Measurements from ENCODE around the gene ANKRD13D. TPM values are rescaled to one million over a fixed set of nuclear protein-coding genes. Genes with fewer than 3 reads are reported as not detected.
A peak's percentile ranks its signal among the peaks of the same experiment; 100 is the strongest.

Gene ANKRD13D
- total RNA-seq, 1 donor from 2014 or later: 42.5 TPM

GRCh38 chr11:67302571-67303131, 13.5 kb downstream of the ANKRD13D start:
- DNase-seq (ENCODE audit: low spot score): peak; percentile 90

GRCh38 chr11:67303132-67303834, 14.2 kb downstream of the ANKRD13D start, which contains the start of gene SSH3:
SSH3 (plus strand) TSS chr11:67303530; CDS start chr11:67303626, 96 bp downstream.
- DNase-seq (ENCODE audit: low spot score): peak; percentile 92

GRCh38 chr11:67303835-67304411, 14.8 kb downstream of the ANKRD13D start:
- peak; percentile 87 for DNase-seq (ENCODE audit: low spot score)

GRCh38 chr11:67304511-67305113, 15.5 kb downstream of the ANKRD13D start:
- peak; percentile 83 for DNase-seq (ENCODE audit: low spot score)

- peak; percentile 73 for DNase-seq (ENCODE audit: low spot score)
Observed at GRCh38 chr11:67306769-67307544, 17.9 kb downstream of the ANKRD13D start.

- DNase-seq (ENCODE audit: low spot score): peak; percentile 84
Observed at GRCh38 chr11:67307545-67308001, 18.5 kb downstream of the ANKRD13D start.

- peak; percentile 87 for DNase-seq (ENCODE audit: low spot score)
Observed at GRCh38 chr11:67308031-67308866, 19.1 kb downstream of the ANKRD13D start.

GRCh38 chr11:67309166-67309565, 20.1 kb downstream of the ANKRD13D start:
- peak; percentile 86 for DNase-seq (ENCODE audit: low spot score)

- DNase-seq (ENCODE audit: low spot score): peak; percentile 88
Observed at GRCh38 chr11:67309661-67310061, 20.6 kb downstream of the ANKRD13D start.

- DNase-seq (ENCODE audit: low spot score): peak; percentile 79
Observed at GRCh38 chr11:67310246-67311050, 21.3 kb downstream of the ANKRD13D start.

- DNase-seq (ENCODE audit: low spot score): peak; percentile 89
Observed at GRCh38 chr11:67311051-67311555, 22.0 kb downstream of the ANKRD13D start.

GRCh38 chr11:67311556-67312082, 22.5 kb downstream of the ANKRD13D start:
- peak; percentile 69 for DNase-seq (ENCODE audit: low spot score)

- peak; percentile 78 for DNase-seq (ENCODE audit: low spot score)
Observed at GRCh38 chr11:67312187-67313021, 23.3 kb downstream of the ANKRD13D start.

- DNase-seq (ENCODE audit: low spot score): peak; percentile 12
Observed at GRCh38 chr11:67313125-67313890, 24.2 kb downstream of the ANKRD13D start.

- peak; percentile 53 for DNase-seq (ENCODE audit: low spot score)
Observed at GRCh38 chr11:67314218-67314617, 25.1 kb downstream of the ANKRD13D start.

- peak; percentile 41 for DNase-seq (ENCODE audit: low spot score)
Observed at GRCh38 chr11:67315325-67315909, 26.3 kb downstream of the ANKRD13D start.

- no peak for DNase-seq (ENCODE audit: low spot score)
Observed at GRCh38 chr11:67316882-67317204, 27.7 kb downstream of the ANKRD13D start.
